GM19468 (cell line): ENCODE results near the gene LILRB2.
"Not testable (repeated sequence)": the region's sequence is repeated elsewhere in the genome, so short reads cannot be mapped to it uniquely, and the experiment has no call there.

Experiments
- ATAC-seq: cut with Tn5 transposase; IDR thresholded peaks from one replicate; pipeline ENCODE4 v1.9.1; 2021; ENCODE audit warnings: mild to moderate bottlenecking, moderate library complexity, moderate number of reproducible peaks; ENCODE audit not compliant: unreplicated experiment; ENCODE audit errors: extremely low read depth

The LILRB2 gene

GRCh38 chr19:54277111-54277615 lies 3.7 kb downstream of the LILRB2 start:
- not testable (repeated sequence) for ATAC-seq

- no peak for ATAC-seq
These were observed 5.0 kb downstream of the LILRB2 start for GRCh38 chr19:54275951-54276350.

GRCh38 chr19:54274516-54274915 lies 6.4 kb downstream of the LILRB2 start:
- ATAC-seq: not testable (repeated sequence)

- no peak for ATAC-seq
These were observed 7.1 kb downstream of the LILRB2 start for GRCh38 chr19:54273821-54274220.

GRCh38 chr19:54272181-54272580 lies 8.7 kb downstream of the LILRB2 start:
- not testable (repeated sequence) for ATAC-seq

- not testable (repeated sequence) for ATAC-seq
These were observed 9.3 kb downstream of the LILRB2 start for GRCh38 chr19:54271587-54271986.

GRCh38 chr19:54271106-54271505 lies 9.8 kb downstream of the LILRB2 start:
- no peak for ATAC-seq

GRCh38 chr19:54268936-54269335 lies 12.0 kb downstream of the LILRB2 start:
- ATAC-seq: no peak

GRCh38 chr19:54266133-54266532 lies 14.8 kb downstream of the LILRB2 start:
- no peak for ATAC-seq

GRCh38 chr19:54262470-54262869 lies 18.4 kb downstream of the LILRB2 start:
- ATAC-seq: no peak

GRCh38 chr19:54262066-54262465 lies 18.8 kb downstream of the LILRB2 start:
- ATAC-seq: no peak

GRCh38 chr19:54257116-54257480 lies 23.8 kb downstream of the LILRB2 start, which contains the start of gene LILRB5:
Gene LILRB5, minus strand, starts transcription at chr19:54257273. Its CDS starts 80 bp downstream, at chr19:54257193.
- no peak for ATAC-seq

GRCh38 chr19:54256250-54257115 lies 24.4 kb downstream of the LILRB2 start:
- ATAC-seq: no peak

GRCh38 chr19:54255105-54255775 lies 25.7 kb downstream of the LILRB2 start:
- ATAC-seq: no peak

GRCh38 chr19:54254195-54254906 lies 26.6 kb downstream of the LILRB2 start:
- ATAC-seq: no peak

- no peak for ATAC-seq
These were observed 27.3 kb downstream of the LILRB2 start for GRCh38 chr19:54253331-54254194.

- ATAC-seq: no peak
These were observed 28.1 kb downstream of the LILRB2 start for GRCh38 chr19:54252845-54253244.

GRCh38 chr19:54252243-54252642 lies 28.7 kb downstream of the LILRB2 start:
- ATAC-seq: no peak

GRCh38 chr19:54248016-54248601 lies 32.8 kb downstream of the LILRB2 start:
- no peak for ATAC-seq
